HepG2 (cell line): ENCODE results near the gene SPRYD4. TPM values are rescaled to one million over a fixed set of nuclear protein-coding genes. Genes with fewer than 3 reads are reported as not detected.
"Not testable (repeated sequence)": the region's sequence is repeated elsewhere in the genome, so short reads cannot be mapped to it uniquely, and the experiment has no call there.

Experiments
- ATAC-seq: fragments of 200-7000 bp; cut with Tn5 transposase; 3 replicates; pipeline ENCODE4 v1.9.1; 2020; ENCODE audit warnings: mild to moderate bottlenecking, moderate library complexity
- BruUV-seq: library from RNA; stranded (reverse); fragments of 400-500 nt; replicated peaks from 2 replicates; lab custom pipeline; 2021; lab: Mats Ljungman, UMichigan
- CTCF ChIA-PET: fragments of 300-600 bp; formaldehyde crosslinking; extraction: SDS; loops from one replicate; lab custom pipeline; 2021; ENCODE audit warnings: low total read pairs, inconsistent platforms, low intra/inter-chr PET ratio; lab: Yijun Ruan, JAX
- POLR2A ChIA-PET: fragments of 350-600 bp; sonication (Branson Sonifier 250); formaldehyde crosslinking; loops from one replicate; lab custom pipeline; 2020; ENCODE audit warnings: antibody characterized with exemption, inconsistent platforms; lab: Yijun Ruan, JAX
- DNase-seq: peaks from one replicate; pipeline ENCODE4 v3.0.0-alpha.2; 2015; ENCODE audit warnings: low spot score
- FAIRE-seq: peaks from 3 replicates; lab custom pipeline; 2011; peaks lifted over from hg19 to GRCh38; lab: Jason Lieb, UNC
- H2AFZ ChIP-seq: one replicate; pipeline ENCODE4 v1.6.1; 2011; ENCODE audit warnings: low read length, inconsistent platforms
- H3K27ac ChIP-seq: fragments of 300-600 bp; 3 replicates; pipeline ENCODE4 v1.8.0; 2011; ENCODE audit warnings: mixed run types, mild to moderate bottlenecking, mixed read lengths, low read length, inconsistent platforms; ENCODE audit not compliant: insufficient read depth; ENCODE audit errors: extremely low read length
- H3K27me3 ChIP-seq, 2 experiments: fragments of 200-600 bp in 1 of 2; 2 replicates in 1 of 2; 3 replicates in 1 of 2; pipeline versions ENCODE4 v1.6.0 to v1.8.0; 2011; ENCODE audit warnings: low read length in 2 of 2, mild to moderate bottlenecking in 2 of 2, moderate library complexity in 2 of 2, inconsistent platforms in 1 of 2; ENCODE audit not compliant: insufficient read depth in 2 of 2, control insufficient read depth in 1 of 2
- H3K36me3 ChIP-seq, 2 experiments: fragments of 200-600 bp in 1 of 2; replicated peaks in 1 of 2; 2 replicates in 1 of 2; 3 replicates in 1 of 2; pipeline versions ENCODE4 v1.5.1 to v1.8.0; 2011; ENCODE audit warnings: low read length in 2 of 2, inconsistent platforms in 1 of 2; ENCODE audit not compliant: insufficient read depth in 2 of 2, control insufficient read depth in 1 of 2
- H3K4me1 ChIP-seq: 2 replicates; pipeline ENCODE4 v1.5.1; 2012; ENCODE audit warnings: low read length, inconsistent platforms; ENCODE audit not compliant: insufficient read depth
- H3K4me2 ChIP-seq: 2 replicates; pipeline ENCODE4 v1.6.0; 2011; ENCODE audit warnings: low read depth, low read length, inconsistent platforms
- H3K4me3 ChIP-seq, 3 experiments: fragments of 200-600 bp in 1 of 3; sonication (generic), shearing (Covaris generic) in 1 of 3; replicated peaks in 1 of 3; 2 replicates each; pipeline ENCODE4 v1.5.1; 2011 to 2016; ENCODE audit warnings: low read length in 3 of 3, inconsistent platforms in 2 of 3, low read depth in 2 of 3, mild to moderate bottlenecking in 2 of 3, control low read depth in 1 of 3, mixed read lengths in 1 of 3; ENCODE audit not compliant: insufficient read depth in 1 of 3
- H3K79me2 ChIP-seq: one replicate; pipeline ENCODE4 v1.6.1; 2011; ENCODE audit warnings: low read length, inconsistent platforms; ENCODE audit not compliant: insufficient read depth
- H3K9ac ChIP-seq: 2 replicates; pipeline ENCODE4 v1.6.0; 2011; ENCODE audit warnings: mild to moderate bottlenecking, low read depth, low read length, inconsistent platforms; ENCODE audit not compliant: insufficient read depth
- H3K9me3 ChIP-seq: 2 replicates; pipeline ENCODE4 v1.5.1; 2012; ENCODE audit warnings: mild to moderate bottlenecking, low read length
- H4K20me1 ChIP-seq: 2 replicates; pipeline ENCODE4 v1.6.0; 2011; ENCODE audit warnings: inconsistent platforms, mild to moderate bottlenecking, low read length, moderate library complexity; ENCODE audit not compliant: insufficient read depth
- STAG1 ChIP-seq: sonication (generic); formaldehyde crosslinking; IDR thresholded peaks from 2 replicates; pipeline ENCODE4 v1.4.0; 2020; ENCODE audit warnings: missing genetic modification reagents
- ZNF331 ChIP-seq: sonication (generic); formaldehyde crosslinking; IDR thresholded peaks from 2 replicates; pipeline ENCODE4 v1.4.0; 2020; ENCODE audit warnings: missing genetic modification reagents
- WGBS: methylation state at CpG from one replicate; pipeline ENCODE4 v1.1.6; 2017; ENCODE audit warnings: low lambda C conversion rate; 5-methylcytosine and 5-hydroxymethylcytosine counted together
- in situ Hi-C: cut with HindIII; loops from 2 replicates; pipeline ENCODE4 v1.10.0; 2017; ENCODE audit warnings: low pct_unique_long_range_greater_than_20kb; ENCODE audit not compliant: extremely low pct_ligation_motif_present
- intact Hi-C: fragments of 100-400 bp; cut with micrococcal nuclease; formaldehyde crosslinking; loops from one replicate; pipeline ENCODE4 v1.10.0; 2022; ENCODE audit not compliant: unreplicated experiment
- polyA plus RNA-seq, 8 experiments: library from polyadenylated mRNA; depleted of rRNA in 3 of 8; stranded (reverse) in 7 of 8; unstranded in 1 of 8; fragments of >200 nt; fragmentation: Illumina TruSeq in 4 of 8; extraction: Trizol in 4 of 8; gene quantifications; 2 replicates each; pipeline versions ENCODE4 v1.2.1 to v1.2.3, GENCODE V29; 2011 to 2016; ENCODE audit warnings: low read depth in 4 of 8, missing spikeins in 1 of 8, mixed read lengths in 1 of 8; ENCODE audit not compliant: insufficient read depth in 1 of 8
- total RNA-seq, 5 experiments: library from RNA; depleted of rRNA; stranded (reverse); fragments of >200 nt; fragmentation: Illumina TruSeq; extraction: Trizol; gene quantifications; 2 replicates each; pipeline ENCODE4 v1.2.3, GENCODE V29; 2016; ENCODE audit warnings: low read depth in 1 of 5
- TF ChIP-seq, protein P1 (sequence below): sonication (generic); formaldehyde crosslinking; IDR thresholded peaks from 2 replicates; pipeline ENCODE4 v1.5.0; 2020; ENCODE audit warnings: mild to moderate bottlenecking, missing genetic modification reagents, moderate library complexity

The SPRYD4 gene
- total and polyA plus RNA-seq, 2 of the 13 experiments (the other 11 are each of a cell fraction or from before 2014, with no cell fraction given) = 3.9 to 4.5 TPM

DNA sequence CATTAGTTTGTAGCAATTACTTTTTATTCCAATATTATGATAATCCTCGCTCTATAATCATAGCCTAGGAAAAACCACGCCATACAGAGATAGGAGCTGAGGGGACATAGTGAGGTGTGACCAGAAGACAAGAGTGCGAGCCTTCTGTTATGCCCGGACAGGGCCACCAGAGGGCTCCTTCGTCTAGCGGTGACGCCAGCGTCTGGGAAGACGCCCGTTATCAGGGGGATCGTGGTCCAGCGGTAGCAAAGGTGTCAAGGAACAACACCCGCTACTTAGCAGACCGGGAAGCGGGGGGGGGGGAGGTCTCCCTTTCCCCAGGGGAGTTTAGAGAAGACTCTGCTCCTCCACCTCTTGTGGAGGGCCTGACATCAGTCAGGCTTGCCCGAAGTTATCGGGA, 28.3 kb downstream of the SPRYD4 start:
- peak overlapping the region; percentile 65 for H3K4me2 ChIP-seq
- in situ Hi-C loops = not testable (repeated sequence)

DNA sequence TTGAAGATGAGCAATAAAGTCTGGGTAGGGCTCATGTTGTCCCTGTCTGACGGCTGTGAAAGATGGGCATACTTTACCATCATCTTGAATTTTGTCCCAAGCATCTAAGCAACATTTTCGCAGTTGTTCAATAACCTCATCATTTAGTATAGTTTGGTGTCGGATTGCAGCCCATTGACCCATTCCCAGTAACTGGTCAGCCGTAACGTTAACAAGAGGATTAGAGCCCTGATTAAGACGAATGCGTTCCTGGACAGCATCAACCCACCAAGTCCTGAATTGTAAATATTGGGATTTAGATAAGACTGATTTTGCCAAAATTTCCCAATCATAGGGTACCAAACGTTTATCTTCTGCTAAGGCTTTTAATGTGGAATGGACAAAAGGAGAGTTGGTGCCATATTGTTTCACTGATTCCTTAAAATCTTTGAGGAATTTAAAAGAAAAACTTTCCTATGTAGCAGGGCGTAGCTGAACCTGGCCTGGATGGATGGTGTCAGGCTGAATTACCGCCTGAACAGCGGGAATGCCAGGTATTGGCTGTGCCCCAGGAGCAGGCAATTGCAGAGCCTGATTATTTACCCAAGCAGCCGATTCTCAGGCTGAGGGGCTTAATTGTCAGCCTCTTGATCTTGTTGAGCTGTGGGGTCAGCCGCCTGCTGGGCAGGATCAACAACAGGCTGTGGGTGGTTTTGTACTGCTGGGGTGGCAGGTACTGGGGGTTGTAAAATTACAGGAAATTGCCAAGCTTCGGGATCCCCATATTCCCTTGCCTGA, 29.9 kb downstream of the SPRYD4 start:
- H3K36me3 ChIP-seq, H3K4me3 ChIP-seq, intact Hi-C loops, POLR2A ChIA-PET, FAIRE-seq, H3K79me2 ChIP-seq, H3K27ac ChIP-seq, H2AFZ ChIP-seq, ATAC-seq, BruUV-seq, H3K9ac ChIP-seq, H3K4me1 ChIP-seq, DNase-seq, H3K27me3 ChIP-seq, H3K9me3 ChIP-seq, H3K4me2 ChIP-seq, in situ Hi-C loops, CTCF ChIA-PET, H4K20me1 ChIP-seq: not testable (repeated sequence)
- peak; percentile 35; the same call in 1 of the 2 replicates for TF ChIP-seq ZNF331 (CRISPR knock-in tag)
- 39% methylated on average over 14 of the region's 14 CpGs for WGBS

More for the DNA sequence above, 28.3 kb downstream of the SPRYD4 start:
- H3K27ac ChIP-seq, H3K9me3 ChIP-seq, H3K36me3 ChIP-seq, CTCF ChIA-PET, FAIRE-seq, DNase-seq, H2AFZ ChIP-seq, H3K79me2 ChIP-seq, H3K27me3 ChIP-seq, ATAC-seq, H3K9ac ChIP-seq, BruUV-seq, H4K20me1 ChIP-seq, H3K4me1 ChIP-seq, intact Hi-C loops: not testable (repeated sequence)
- POLR2A ChIA-PET = interaction anchor here (0.7 kb wide), 1 partner anchor 12 kb away, joined by 3 read pairs; no protein-coding TSS in a partner anchor
- peak overlapping the region in 2 of 3 experiments; percentile 35 to 40; a peak in 2 of 6 replicates for H3K4me3 ChIP-seq
- under 1% methylated on average over 12 of the region's 17 CpGs for WGBS
- peak; percentile 35 for TF ChIP-seq STAG1 (CRISPR knock-in tag)
- TF ChIP-seq, protein P1, sequence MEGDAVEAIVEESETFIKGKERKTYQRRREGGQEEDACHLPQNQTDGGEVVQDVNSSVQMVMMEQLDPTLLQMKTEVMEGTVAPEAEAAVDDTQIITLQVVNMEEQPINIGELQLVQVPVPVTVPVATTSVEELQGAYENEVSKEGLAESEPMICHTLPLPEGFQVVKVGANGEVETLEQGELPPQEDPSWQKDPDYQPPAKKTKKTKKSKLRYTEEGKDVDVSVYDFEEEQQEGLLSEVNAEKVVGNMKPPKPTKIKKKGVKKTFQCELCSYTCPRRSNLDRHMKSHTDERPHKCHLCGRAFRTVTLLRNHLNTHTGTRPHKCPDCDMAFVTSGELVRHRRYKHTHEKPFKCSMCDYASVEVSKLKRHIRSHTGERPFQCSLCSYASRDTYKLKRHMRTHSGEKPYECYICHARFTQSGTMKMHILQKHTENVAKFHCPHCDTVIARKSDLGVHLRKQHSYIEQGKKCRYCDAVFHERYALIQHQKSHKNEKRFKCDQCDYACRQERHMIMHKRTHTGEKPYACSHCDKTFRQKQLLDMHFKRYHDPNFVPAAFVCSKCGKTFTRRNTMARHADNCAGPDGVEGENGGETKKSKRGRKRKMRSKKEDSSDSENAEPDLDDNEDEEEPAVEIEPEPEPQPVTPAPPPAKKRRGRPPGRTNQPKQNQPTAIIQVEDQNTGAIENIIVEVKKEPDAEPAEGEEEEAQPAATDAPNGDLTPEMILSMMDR (CRISPR knock-in tag) = peak; percentile 40

DNA sequence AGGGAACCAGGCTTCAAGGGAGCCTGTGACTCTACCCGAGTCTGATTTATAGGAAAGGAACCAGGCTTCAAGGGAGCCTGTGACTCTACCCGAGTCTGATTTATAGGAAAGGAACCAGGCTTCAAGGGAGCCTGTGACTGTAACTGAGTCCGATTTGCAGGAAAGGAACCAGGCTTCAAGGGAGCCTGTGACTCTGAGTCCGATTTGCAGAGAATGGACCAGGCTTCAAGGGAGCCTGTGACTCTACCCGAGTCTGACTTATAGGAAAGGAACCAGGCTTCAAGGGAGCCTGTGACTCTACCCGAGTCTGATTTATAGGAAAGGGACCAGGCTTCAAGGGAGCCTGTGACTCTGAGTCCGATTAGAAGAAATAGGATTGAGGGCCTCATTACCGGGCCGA, 31.1 kb downstream of the SPRYD4 start:
- POLR2A ChIA-PET, BruUV-seq, H2AFZ ChIP-seq, FAIRE-seq, ATAC-seq, H3K36me3 ChIP-seq, H3K9me3 ChIP-seq, H3K4me3 ChIP-seq, H3K79me2 ChIP-seq, intact Hi-C loops, DNase-seq, H3K27me3 ChIP-seq, in situ Hi-C loops, CTCF ChIA-PET, H3K9ac ChIP-seq, H3K4me2 ChIP-seq, H3K27ac ChIP-seq, H4K20me1 ChIP-seq, H3K4me1 ChIP-seq: not testable (repeated sequence)
- WGBS = 35% methylated on average over 8 of the region's 9 CpGs
